ENCODE measurements around the gene NR3C1. TPM values are rescaled to one million over a fixed set of nuclear protein-coding genes. Genes with fewer than 3 reads are reported as not detected.
A peak's percentile ranks its signal among the peaks of the same experiment; 100 is the strongest.

The NR3C1 gene
- total RNA-seq, 1 experiment from 2014 or later: 16.0 TPM

DNA sequence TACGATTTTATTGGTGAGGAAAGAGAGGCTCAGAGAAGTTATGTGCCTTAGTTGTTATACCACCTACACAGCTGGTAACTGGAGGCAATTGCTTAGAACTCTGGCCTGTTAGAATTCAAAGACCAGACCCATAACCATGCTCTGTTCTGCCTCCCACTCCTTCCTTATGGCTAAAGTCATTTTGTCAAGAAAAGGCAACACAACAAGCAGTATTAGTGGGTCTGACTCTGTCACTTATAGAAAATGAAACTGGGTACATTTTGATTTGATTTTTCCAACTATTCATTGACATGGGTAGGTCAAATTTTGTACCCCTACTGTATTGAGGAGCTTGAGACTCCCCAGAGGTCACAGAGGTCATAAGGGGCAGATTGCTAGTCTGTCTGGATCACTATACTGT is 44.5 kb upstream of the NR3C1 start:
- DNase-seq (ENCODE audit: low read depth, low spot score): no peak
- ChIA-PET CTCF (no interaction called here), RAD21 (ENCODE audit: low non-redundant PET in 1 of 2, low total read pairs in 2 of 2, uncharacterized antibody in 2 of 2, unreplicated experiment in 2 of 2) (no interaction called here), POLR2A (no interaction called here)
- H4K20me1 ChIP-seq (ENCODE audit: insufficient read depth): no peaks in the 10 kb centered on the region
- no peaks in the 10 kb centered on the region for H3K79me2 ChIP-seq (ENCODE audit: insufficient read depth, low read length)
- H2AFZ ChIP-seq (ENCODE audit: low read depth, low read length, poor library complexity, severe bottlenecking): peak overlapping the region; percentile 51
- no peaks in the 10 kb centered on the region for H3K9me3 ChIP-seq (ENCODE audit: control insufficient read depth in 1 of 2, insufficient read depth in 1 of 2, low read depth in 1 of 2, low read length in 2 of 2)
- no peak overlapping the region for H3K4me3 ChIP-seq (replicated peaks in 1 of 2; ENCODE audit: low read depth in 1 of 2, low read length in 2 of 2)
- intact Hi-C loops (cut with micrococcal nuclease): no loop called here
- TF ChIP-seq POLR2AphosphoS5 (IDR thresholded peaks at IDR 0.05; ENCODE audit: low read depth, low read length): no peak
- no peak for TF ChIP-seq CEBPB (IDR thresholded peaks at IDR 0.05; ENCODE audit: low read depth)
- no peak for TF ChIP-seq RAD21 (IDR thresholded peaks at IDR 0.05; ENCODE audit: low read depth)
- no peak for TF ChIP-seq CBX3 (IDR thresholded peaks at IDR 0.05; ENCODE audit: low read depth)
- TF ChIP-seq ELF1 (IDR thresholded peaks at IDR 0.05; ENCODE audit: borderline replicate concordance, low read depth): no peak
- no peak for TF ChIP-seq SRF (IDR thresholded peaks at IDR 0.05; ENCODE audit: low read depth)
- no peaks in the 10 kb centered on the region for H3K4me1 ChIP-seq (ENCODE audit: control insufficient read depth in 1 of 2, insufficient read depth in 2 of 2, low read length in 2 of 2)
- H3K36me3 ChIP-seq (ENCODE audit: control insufficient read depth in 1 of 2, insufficient read depth in 2 of 2, low read length in 2 of 2): no peaks in the 10 kb centered on the region
- ATAC-seq: no peak
- no peak overlapping the region for H3K4me2 ChIP-seq (ENCODE audit: low read length)
- BruUV-seq (replicated peaks): no TSS peak
- no peaks in the 10 kb centered on the region for H3K27me3 ChIP-seq (ENCODE audit: insufficient read depth, low read length)
- H3K9ac ChIP-seq (ENCODE audit: low read length): no peak overlapping the region
- H3K9me2 ChIP-seq (ENCODE audit: insufficient read depth): no peaks in the 10 kb centered on the region
- no peak overlapping the region for H3K27ac ChIP-seq (ENCODE audit: low read depth, low read length)

- RAD21 ChIA-PET (ENCODE audit: low non-redundant PET in 1 of 2, low total read pairs in 2 of 2, uncharacterized antibody in 2 of 2, unreplicated experiment in 2 of 2): no interaction called here
- H3K36me3 ChIP-seq (ENCODE audit: control insufficient read depth in 1 of 2, insufficient read depth in 2 of 2, low read length in 2 of 2): no peaks in the 10 kb centered on the region
- no peak overlapping the region for H3K27ac ChIP-seq (ENCODE audit: low read depth, low read length)
- H3K9me2 ChIP-seq (ENCODE audit: insufficient read depth): no peaks in the 10 kb centered on the region
- no peak overlapping the region for H3K4me3 ChIP-seq (replicated peaks in 1 of 2; ENCODE audit: low read depth in 1 of 2, low read length in 2 of 2)
- DNase-seq (ENCODE audit: low read depth, low spot score) (no peak), ATAC-seq (no peak)
- no peak overlapping the region for H3K9ac ChIP-seq (ENCODE audit: low read length)
- no peaks in the 10 kb centered on the region for H3K4me1 ChIP-seq (ENCODE audit: control insufficient read depth in 1 of 2, insufficient read depth in 2 of 2, low read length in 2 of 2)
- POLR2A ChIA-PET: no interaction called here
- no peaks in the 10 kb centered on the region for H3K9me3 ChIP-seq (ENCODE audit: control insufficient read depth in 1 of 2, insufficient read depth in 1 of 2, low read depth in 1 of 2, low read length in 2 of 2)
- no peaks in the 10 kb centered on the region for H3K27me3 ChIP-seq (ENCODE audit: insufficient read depth, low read length)
- intact Hi-C loops (cut with micrococcal nuclease): no loop called here
- no peaks in the 10 kb centered on the region for H3K79me2 ChIP-seq (ENCODE audit: insufficient read depth, low read length)
- H2AFZ ChIP-seq (ENCODE audit: low read depth, low read length, poor library complexity, severe bottlenecking): no peak overlapping the region
- H4K20me1 ChIP-seq (ENCODE audit: insufficient read depth): no peaks in the 10 kb centered on the region
- H3K4me2 ChIP-seq (ENCODE audit: low read length): no peak overlapping the region
- BruUV-seq (replicated peaks): no TSS peak
- CTCF ChIA-PET: no interaction called here
- TF ChIP-seq SIN3A (IDR thresholded peaks at IDR 0.05; ENCODE audit: low read depth) (no peak), CBX3 (IDR thresholded peaks at IDR 0.05; ENCODE audit: low read depth) (no peak), ZBTB33 (IDR thresholded peaks at IDR 0.05; ENCODE audit: extremely low read depth, insufficient replicate concordance, low read length) (no peak), ELF1 (IDR thresholded peaks at IDR 0.05; ENCODE audit: borderline replicate concordance, low read depth) (no peak), ZFX (IDR thresholded peaks at IDR 0.05) (no peak), EZH2 (IDR thresholded peaks at IDR 0.05) (no peak), YY1 (IDR thresholded peaks at IDR 0.05; ENCODE audit: extremely low read depth, insufficient replicate concordance, low read depth, low read length) (no peak), EGR1 (IDR thresholded peaks at IDR 0.05; ENCODE audit: low read depth) (no peak), CEBPB (IDR thresholded peaks at IDR 0.05; ENCODE audit: low read depth) (no peak)
- TF ChIP-seq, protein P1, sequence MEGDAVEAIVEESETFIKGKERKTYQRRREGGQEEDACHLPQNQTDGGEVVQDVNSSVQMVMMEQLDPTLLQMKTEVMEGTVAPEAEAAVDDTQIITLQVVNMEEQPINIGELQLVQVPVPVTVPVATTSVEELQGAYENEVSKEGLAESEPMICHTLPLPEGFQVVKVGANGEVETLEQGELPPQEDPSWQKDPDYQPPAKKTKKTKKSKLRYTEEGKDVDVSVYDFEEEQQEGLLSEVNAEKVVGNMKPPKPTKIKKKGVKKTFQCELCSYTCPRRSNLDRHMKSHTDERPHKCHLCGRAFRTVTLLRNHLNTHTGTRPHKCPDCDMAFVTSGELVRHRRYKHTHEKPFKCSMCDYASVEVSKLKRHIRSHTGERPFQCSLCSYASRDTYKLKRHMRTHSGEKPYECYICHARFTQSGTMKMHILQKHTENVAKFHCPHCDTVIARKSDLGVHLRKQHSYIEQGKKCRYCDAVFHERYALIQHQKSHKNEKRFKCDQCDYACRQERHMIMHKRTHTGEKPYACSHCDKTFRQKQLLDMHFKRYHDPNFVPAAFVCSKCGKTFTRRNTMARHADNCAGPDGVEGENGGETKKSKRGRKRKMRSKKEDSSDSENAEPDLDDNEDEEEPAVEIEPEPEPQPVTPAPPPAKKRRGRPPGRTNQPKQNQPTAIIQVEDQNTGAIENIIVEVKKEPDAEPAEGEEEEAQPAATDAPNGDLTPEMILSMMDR (IDR thresholded peaks at IDR 0.05 in 2 of 3, conservative IDR thresholded peaks at IDR 0.05 in 1 of 3; ENCODE audit: borderline replicate concordance in 1 of 3, insufficient read depth in 1 of 3, low read depth in 2 of 3, low read length in 2 of 3): no peak
Observed at GRCh38 chr5:143446535-143447226, 43.2 kb upstream of the NR3C1 start.

Measured in HCT116 (cell line).